Measurements from ENCODE around the gene JARID2.

JARID2 gene

DNA sequence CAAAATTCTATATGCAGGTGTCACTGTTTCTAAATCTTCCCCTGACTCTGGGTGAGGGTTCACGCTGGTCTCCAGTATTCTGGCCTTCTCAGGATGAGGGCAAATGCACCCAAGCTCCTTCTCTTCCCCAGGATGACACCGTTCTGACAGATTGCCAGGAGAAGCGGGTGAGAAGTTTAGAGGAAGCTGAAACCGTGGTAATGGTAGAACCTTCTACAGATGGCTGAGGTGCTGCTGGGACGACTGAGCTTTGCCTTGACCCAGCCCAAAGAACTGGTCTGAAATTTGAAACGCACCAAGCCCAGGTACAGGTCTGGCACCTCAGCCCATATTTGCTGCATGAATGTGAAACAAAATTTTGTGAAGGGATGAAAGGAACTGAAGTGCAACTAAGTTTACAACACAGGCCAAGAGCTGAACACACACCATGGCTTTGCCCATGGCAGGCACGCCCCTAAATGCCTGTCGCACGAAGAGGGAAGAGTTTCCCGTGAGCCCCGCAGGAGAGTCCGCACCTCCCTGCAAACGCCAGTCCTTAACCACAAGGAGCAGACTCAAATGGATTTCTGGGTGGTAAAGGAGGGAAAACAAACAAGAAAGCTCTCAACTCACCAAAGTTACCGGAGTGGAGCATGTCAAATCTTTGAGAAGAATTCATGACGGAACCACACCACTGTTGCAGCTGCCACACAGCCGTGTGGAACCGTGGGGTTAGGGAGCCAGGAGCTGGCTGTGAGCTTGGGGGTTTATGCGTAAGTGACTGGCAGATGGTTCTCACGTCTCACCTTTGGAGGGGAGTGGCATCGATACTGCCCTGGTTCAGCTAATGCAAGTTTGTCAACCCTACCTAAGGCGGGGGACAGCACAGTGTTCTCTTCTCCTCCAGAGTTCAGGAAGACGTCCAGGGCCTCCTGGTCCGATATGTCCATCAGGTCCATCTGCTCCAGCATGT is 278.1 kb downstream of the JARID2 start:
- no peak overlapping the region for H3K4me3 ChIP-seq (ENCODE audit: low read depth, low read length)
- DNase-seq (ENCODE audit: low read depth), result no peak
- TF ChIP-seq, protein P1, sequence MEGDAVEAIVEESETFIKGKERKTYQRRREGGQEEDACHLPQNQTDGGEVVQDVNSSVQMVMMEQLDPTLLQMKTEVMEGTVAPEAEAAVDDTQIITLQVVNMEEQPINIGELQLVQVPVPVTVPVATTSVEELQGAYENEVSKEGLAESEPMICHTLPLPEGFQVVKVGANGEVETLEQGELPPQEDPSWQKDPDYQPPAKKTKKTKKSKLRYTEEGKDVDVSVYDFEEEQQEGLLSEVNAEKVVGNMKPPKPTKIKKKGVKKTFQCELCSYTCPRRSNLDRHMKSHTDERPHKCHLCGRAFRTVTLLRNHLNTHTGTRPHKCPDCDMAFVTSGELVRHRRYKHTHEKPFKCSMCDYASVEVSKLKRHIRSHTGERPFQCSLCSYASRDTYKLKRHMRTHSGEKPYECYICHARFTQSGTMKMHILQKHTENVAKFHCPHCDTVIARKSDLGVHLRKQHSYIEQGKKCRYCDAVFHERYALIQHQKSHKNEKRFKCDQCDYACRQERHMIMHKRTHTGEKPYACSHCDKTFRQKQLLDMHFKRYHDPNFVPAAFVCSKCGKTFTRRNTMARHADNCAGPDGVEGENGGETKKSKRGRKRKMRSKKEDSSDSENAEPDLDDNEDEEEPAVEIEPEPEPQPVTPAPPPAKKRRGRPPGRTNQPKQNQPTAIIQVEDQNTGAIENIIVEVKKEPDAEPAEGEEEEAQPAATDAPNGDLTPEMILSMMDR (IDR thresholded peaks at IDR 0.05; ENCODE audit: control insufficient read depth, extremely low read depth, insufficient read depth), result no peak

DNA sequence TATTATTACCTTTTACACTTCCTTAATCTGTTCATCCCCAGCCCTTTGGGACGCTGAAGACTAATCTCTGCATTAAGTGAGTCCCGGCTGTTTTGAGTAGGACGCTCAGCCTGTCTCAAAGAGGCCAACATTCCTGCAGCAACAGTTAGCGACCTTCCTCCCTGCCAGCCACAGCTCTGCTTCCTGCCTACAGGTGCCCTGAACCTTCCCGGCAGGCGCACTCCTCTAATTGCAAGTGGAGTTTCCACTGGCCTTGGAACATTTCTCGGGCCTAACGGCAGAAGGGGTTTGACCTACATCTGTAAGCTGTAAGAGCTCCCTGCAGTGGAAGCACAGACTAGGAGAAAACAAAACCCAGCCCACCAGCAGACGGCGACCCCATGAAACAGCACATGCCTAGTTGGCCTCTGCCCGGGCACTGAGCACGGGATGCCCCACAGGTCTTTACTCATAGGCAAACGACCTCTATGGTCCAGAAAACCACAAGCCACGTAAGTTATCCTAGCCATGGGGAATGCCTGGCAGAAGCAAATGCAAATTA is 279.1 kb downstream of the JARID2 start:
- no peak for DNase-seq (ENCODE audit: low read depth)
- H3K4me3 ChIP-seq (ENCODE audit: low read depth, low read length), result no peak overlapping the region
- TF ChIP-seq, protein P1 (IDR thresholded peaks at IDR 0.05; ENCODE audit: control insufficient read depth, extremely low read depth, insufficient read depth), result no peak

DNA sequence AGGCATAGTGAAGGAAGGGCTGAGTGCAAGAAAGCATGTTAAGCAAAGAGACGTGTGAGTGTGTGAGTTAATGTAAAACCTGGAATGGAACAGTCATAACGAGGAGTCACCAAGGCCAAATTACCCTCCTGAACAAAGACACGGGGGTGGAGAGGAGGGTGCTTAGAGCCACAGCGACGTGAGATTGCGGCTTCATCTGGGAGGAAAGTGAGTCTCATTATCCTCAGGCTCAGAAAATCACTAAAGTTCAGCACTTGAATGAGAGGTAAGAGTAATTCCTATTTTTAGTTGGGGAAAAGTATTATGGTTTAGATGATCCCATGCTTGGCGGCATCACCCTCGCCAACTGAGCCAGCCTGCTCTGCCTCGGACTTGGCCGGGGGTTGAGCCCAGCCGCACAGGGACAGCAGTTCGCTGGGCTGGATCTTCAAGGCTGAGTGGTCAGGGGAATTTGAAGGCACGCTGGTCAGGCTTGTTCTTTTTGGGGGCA is 280.4 kb downstream of the JARID2 start:
- TF ChIP-seq, protein P1 (IDR thresholded peaks at IDR 0.05; ENCODE audit: control insufficient read depth, extremely low read depth, insufficient read depth), result no peak
- DNase-seq (ENCODE audit: low read depth), result no peak
- H3K4me3 ChIP-seq (ENCODE audit: low read depth, low read length), result no peak overlapping the region

DNA sequence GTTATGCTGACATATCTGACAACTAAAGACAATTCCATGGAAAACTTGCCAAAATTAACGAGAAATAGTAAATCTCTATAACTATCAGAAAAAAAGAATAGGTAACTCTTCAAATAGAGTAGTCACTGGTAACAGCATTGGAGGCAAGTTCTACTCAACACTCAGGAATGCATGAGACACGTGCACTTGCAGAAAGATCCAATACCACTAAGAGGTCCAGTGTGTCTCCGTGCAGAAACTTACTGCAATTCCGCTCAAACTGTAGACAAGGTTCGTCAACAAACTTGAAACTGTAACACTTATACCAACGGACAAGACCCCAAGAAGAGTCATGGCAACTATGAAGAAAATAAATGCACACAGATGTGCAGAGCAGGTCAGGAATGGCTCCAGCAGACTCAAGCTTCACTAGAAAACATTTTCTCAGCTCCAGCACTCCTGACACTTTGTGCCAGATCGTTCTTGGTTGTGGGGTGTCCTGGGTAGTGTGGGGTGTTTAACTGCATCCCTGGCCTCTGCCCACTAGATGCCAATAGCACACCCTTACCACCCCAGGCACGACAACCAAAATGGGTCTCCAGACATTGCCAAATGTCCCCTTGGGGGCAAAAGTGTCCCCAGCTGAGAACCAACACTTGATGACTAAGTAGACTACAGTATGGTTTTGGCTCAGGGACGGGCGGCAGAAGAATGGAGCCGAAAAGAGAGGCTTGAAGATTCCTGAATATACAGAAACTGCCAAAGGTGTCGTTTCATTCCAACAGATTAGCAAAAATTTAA is 282.2 kb downstream of the JARID2 start:
- TF ChIP-seq, protein P1 (IDR thresholded peaks at IDR 0.05; ENCODE audit: control insufficient read depth, extremely low read depth, insufficient read depth), result no peak
- H3K4me3 ChIP-seq (ENCODE audit: low read depth, low read length), result no peak overlapping the region
- no peak for DNase-seq (ENCODE audit: low read depth)

DNA sequence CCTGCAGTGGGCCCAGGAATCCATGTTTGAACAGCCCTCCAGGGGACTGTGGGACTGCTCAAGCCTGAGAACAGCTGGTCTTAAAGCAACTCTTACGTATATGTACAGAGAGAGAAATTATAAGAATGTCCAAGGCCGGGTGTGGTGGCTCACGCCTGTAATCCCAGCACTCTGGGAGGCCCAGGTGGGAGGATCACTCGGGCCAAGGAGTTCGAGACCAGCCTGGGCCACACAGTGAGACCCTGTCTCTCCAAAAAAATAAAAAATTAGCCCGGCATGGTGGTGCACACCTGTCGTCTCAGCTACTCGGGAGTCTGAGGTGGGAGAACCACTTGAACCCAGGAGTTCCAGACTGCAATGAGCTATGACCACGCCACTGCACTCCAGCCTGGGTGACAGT is 283.0 kb downstream of the JARID2 start:
- no peak for DNase-seq (ENCODE audit: low read depth)
- TF ChIP-seq, protein P1 (IDR thresholded peaks at IDR 0.05; ENCODE audit: control insufficient read depth, extremely low read depth, insufficient read depth), result no peak
- no peak overlapping the region for H3K4me3 ChIP-seq (ENCODE audit: low read depth, low read length)

DNA sequence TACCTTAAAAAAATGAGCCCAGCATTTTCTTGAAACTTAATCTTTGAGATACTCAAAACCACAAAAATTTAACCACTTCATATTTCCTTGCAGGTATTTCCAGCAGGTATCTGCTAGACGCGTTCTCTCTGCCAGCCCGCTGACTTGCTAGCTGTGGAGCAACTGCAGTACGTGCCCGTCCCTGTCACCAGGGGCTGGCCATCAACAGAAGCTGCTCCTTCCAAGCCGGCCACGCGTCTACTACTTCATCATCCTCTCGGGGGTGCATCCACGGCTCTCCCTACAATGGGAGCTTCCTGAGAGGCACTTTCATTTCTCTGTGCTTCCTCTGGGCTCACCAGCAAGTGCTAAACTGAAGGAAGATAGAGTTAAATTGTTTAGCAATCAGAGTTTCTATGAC is 284.5 kb downstream of the JARID2 start:
- DNase-seq (ENCODE audit: low read depth), result no peak
- TF ChIP-seq, protein P1 (IDR thresholded peaks at IDR 0.05; ENCODE audit: control insufficient read depth, extremely low read depth, insufficient read depth), result no peak

More for the DNA sequence above, 284.5 kb downstream of the JARID2 start:
- H3K4me3 ChIP-seq (ENCODE audit: low read depth, low read length), result no peak overlapping the region
